Kidney (tissue), 14 donors: ENCODE measurements around the gene PMPCA. TPM values are rescaled to one million over a fixed set of nuclear protein-coding genes. Genes with fewer than 3 reads are reported as not detected.

Source experiments
- DNase-seq, 5 donors: peaks; one replicate each; pipeline ENCODE4 v3.0.0-alpha.2; 2013 to 2020
- FAIRE-seq: peaks from 2 replicates; lab custom pipeline; 2012; peaks lifted over from hg19 to GRCh38; lab: Jason Lieb, UNC
- H3K27ac ChIP-seq, 2 donors: one replicate each; pipeline ENCODE4 v1.7.0; 2013; ENCODE audit warnings: low read depth in 2 of 2, low read length in 2 of 2, inconsistent platforms in 1 of 2
- H3K27me3 ChIP-seq: one replicate; pipeline ENCODE4 v1.7.1; 2013; ENCODE audit warnings: low read length, inconsistent platforms; ENCODE audit not compliant: control insufficient read depth, insufficient read depth
- H3K36me3 ChIP-seq, 3 donors: one replicate each; pipeline versions ENCODE4 v1.7.0 to v1.7.1; 2013; ENCODE audit warnings: low read length in 3 of 3, control low read depth in 1 of 3, inconsistent platforms in 1 of 3; ENCODE audit not compliant: insufficient read depth in 3 of 3, control insufficient read depth in 2 of 3
- H3K4me1 ChIP-seq, 3 donors: one replicate each; pipeline versions ENCODE4 v1.7.0 to v1.7.1; 2013; ENCODE audit warnings: low read length in 3 of 3, inconsistent platforms in 1 of 3, low read depth in 1 of 3; ENCODE audit not compliant: control insufficient read depth in 2 of 3, insufficient read depth in 2 of 3
- H3K4me3 ChIP-seq, 3 donors: one replicate each; pipeline versions ENCODE4 v1.7.0 to v1.8.1; 2013; ENCODE audit warnings: low read length in 3 of 3, control low read depth in 1 of 3, inconsistent platforms in 1 of 3
- H3K9ac ChIP-seq, 3 donors: one replicate each; pipeline versions ENCODE4 v1.7.0 to v1.7.1; 2013; ENCODE audit warnings: low read length in 3 of 3, control low read depth in 1 of 3, inconsistent platforms in 1 of 3
- H3K9me3 ChIP-seq, 3 donors: one replicate each; pipeline versions ENCODE4 v1.7.0 to v1.7.1; 2013; ENCODE audit warnings: low read length in 3 of 3, control low read depth in 1 of 3, inconsistent platforms in 1 of 3; ENCODE audit not compliant: control insufficient read depth in 2 of 3, insufficient read depth in 1 of 3
- intact Hi-C: fragments of 100-400 bp; cut with DNase I; formaldehyde crosslinking; loops from one replicate; pipeline ENCODE4 v1.11.1; 2022
- polyA plus RNA-seq: library from polyadenylated mRNA; stranded (reverse); fragments of 350-450 nt; fragmentation: Illumina TruSeq; extraction: RNeasy Lipid Tissue Mini Kit (QIAGEN cat#74804); gene quantifications from one replicate; pipeline ENCODE4 v1.2.3, GENCODE V29; 2014; ENCODE audit warnings: low read depth, low replicate concordance; ENCODE audit not compliant: insufficient read depth
- total RNA-seq: library from RNA; stranded (reverse); fragmentation: NEBNext Ultra II Directional; extraction: Animal tissue kit (Norgen Biotek cat#: 25700); gene quantifications from one replicate; pipeline ENCODE4 v1.2.1, GENCODE V29; 2021
- TF ChIP-seq, protein P1 (sequence below): IDR thresholded peaks from 3 replicates; pipeline ENCODE4 v1.5.1; 2012; ENCODE audit warnings: mild to moderate bottlenecking, moderate library complexity, borderline replicate concordance; ENCODE audit not compliant: insufficient read depth; ENCODE audit errors: extremely low read depth
- donor health status: control.
- donor health status: control.
- donor health status: control.
- donor health status: control.
- donor health status: control.
- donor health status: DM: yes; HTN: yes; CAD: no.
- donor health status: Normal renal cell carcinoma (clear cell type).

PMPCA gene
- total and polyA plus RNA-seq, 2 donors from 2014 or later: 45.6 to 50.1 TPM

DNA sequence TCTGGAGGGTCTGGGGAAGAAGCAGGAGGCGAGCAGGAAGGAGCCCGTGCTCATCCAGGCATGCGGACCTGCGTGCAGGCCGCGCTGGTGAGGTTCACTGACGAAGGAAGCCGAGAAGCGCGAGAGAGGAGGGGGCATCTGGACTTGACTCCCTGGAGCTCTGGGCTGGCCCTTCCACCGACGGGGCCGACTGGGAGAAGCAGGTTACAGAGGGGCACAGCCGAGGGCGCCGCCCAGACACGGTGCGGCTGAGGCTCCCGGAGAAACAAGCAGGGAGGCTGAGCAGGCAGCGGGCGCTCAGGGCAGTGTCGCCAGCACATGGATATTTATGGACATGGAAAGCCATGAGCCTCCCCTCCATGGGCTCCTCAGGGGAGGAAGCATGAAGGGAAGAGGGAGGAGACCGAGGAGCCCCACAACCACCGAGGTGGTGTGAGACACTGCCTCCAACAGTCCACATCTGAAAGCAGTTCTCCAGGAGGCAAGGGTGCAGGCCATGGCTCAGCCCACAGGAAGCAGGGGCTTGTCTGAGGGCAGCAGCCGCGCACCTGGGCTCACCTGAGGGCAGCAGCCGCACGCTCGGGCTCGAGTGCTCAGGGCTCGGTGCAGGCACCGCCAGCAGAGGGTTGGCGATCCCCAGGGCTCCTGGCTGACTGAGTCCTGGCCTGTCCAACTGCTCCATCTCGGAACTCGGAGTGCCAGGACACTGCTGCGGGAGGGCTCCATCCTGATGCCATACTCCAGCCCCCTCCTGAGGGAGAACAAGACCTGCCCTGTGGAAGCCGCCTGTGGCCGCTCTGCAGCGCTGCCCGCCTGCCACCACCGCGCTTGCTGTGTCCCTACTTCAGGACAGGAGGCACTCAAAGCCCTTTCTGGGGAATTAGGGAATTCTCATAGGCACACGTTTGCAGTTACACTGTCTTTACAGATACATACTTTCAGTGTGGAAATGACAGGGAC, 44.9 kb downstream of the PMPCA start:
- Histone ChIP-seq H3K4me1 (no peaks in the 10 kb centered on the region), H3K36me3 (peaks cover 6 to 73% (median 46%) of the 10 kb centered on the region in 3 donors), H3K27ac (no peak overlapping the region), H3K9me3 (no peaks in the 10 kb centered on the region), H3K9ac (no peak overlapping the region), H3K4me3 (no peak overlapping the region), H3K27me3 (no peaks in the 10 kb centered on the region)
- FAIRE-seq (no peak), DNase-seq (no peak)
- intact Hi-C loops: no loop called here
- TF ChIP-seq, protein P1, sequence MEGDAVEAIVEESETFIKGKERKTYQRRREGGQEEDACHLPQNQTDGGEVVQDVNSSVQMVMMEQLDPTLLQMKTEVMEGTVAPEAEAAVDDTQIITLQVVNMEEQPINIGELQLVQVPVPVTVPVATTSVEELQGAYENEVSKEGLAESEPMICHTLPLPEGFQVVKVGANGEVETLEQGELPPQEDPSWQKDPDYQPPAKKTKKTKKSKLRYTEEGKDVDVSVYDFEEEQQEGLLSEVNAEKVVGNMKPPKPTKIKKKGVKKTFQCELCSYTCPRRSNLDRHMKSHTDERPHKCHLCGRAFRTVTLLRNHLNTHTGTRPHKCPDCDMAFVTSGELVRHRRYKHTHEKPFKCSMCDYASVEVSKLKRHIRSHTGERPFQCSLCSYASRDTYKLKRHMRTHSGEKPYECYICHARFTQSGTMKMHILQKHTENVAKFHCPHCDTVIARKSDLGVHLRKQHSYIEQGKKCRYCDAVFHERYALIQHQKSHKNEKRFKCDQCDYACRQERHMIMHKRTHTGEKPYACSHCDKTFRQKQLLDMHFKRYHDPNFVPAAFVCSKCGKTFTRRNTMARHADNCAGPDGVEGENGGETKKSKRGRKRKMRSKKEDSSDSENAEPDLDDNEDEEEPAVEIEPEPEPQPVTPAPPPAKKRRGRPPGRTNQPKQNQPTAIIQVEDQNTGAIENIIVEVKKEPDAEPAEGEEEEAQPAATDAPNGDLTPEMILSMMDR: no peak

GRCh38 chr9:136456258-136456657, 45.8 kb downstream of the PMPCA start:
- intact Hi-C loops: no loop called here
- H3K36me3 ChIP-seq: peaks cover 6 to 71% (median 44%) of the 10 kb centered on the region in 3 donors

GRCh38 chr9:136457326-136457725, 46.9 kb downstream of the PMPCA start:
- no peak overlapping the region for H3K4me3 ChIP-seq
- no peaks in the 10 kb centered on the region for H3K27me3 ChIP-seq
- intact Hi-C loops: no loop called here
- no peak for DNase-seq
- H3K4me1 ChIP-seq: no peaks in the 10 kb centered on the region
- H3K36me3 ChIP-seq: peaks cover 6 to 71% (median 47%) of the 10 kb centered on the region in 3 donors
- no peaks in the 10 kb centered on the region for H3K9me3 ChIP-seq
- FAIRE-seq: no peak
- TF ChIP-seq, protein P1: no peak
- no peak overlapping the region for H3K27ac ChIP-seq
- no peak overlapping the region for H3K9ac ChIP-seq

More at GRCh38 chr9:136456258-136456657, 45.8 kb downstream of the PMPCA start:
- Histone ChIP-seq H3K4me1 (no peaks in the 10 kb centered on the region), H3K27me3 (no peaks in the 10 kb centered on the region), H3K4me3 (no peak overlapping the region), H3K9ac (no peak overlapping the region), H3K27ac (no peak overlapping the region), H3K9me3 (no peaks in the 10 kb centered on the region)
- DNase-seq (no peak), FAIRE-seq (no peak)
- TF ChIP-seq, protein P1: no peak
